ENCODE results near the gene FOXP1.

The FOXP1 gene

GRCh38 chr3:71066849-71067261, 516.7 kb downstream of the FOXP1 start:
- H3K9me2 ChIP-seq (replicated peaks; ENCODE audit: insufficient read depth, low read length), result no peaks in the 10 kb centered on the region
- H3K9ac ChIP-seq (ENCODE audit: low read length), result no peak overlapping the region
- H3K27me3 ChIP-seq (ENCODE audit: low read length), result no peaks in the 10 kb centered on the region
- peaks cover 17% of the 10 kb centered on the region; the same call in 1 of the 2 replicates for H4K20me1 ChIP-seq (ENCODE audit: low read depth, low read length)
- H3K4me3 ChIP-seq (ENCODE audit: insufficient read depth, low read length, poor library complexity, severe bottlenecking), result no peak overlapping the region
- H3F3A ChIP-seq (ENCODE audit: insufficient read depth), result no peaks in the 10 kb centered on the region
- no peaks in the 10 kb centered on the region for H3K36me3 ChIP-seq (ENCODE audit: low read length)
- no peaks in the 10 kb centered on the region for H3K9me3 ChIP-seq (ENCODE audit: insufficient read depth, low read length)
- H3K4me2 ChIP-seq (ENCODE audit: low read depth, low read length, poor library complexity, severe bottlenecking), result no peak overlapping the region
- TF ChIP-seq CTCF (IDR thresholded peaks at IDR 0.05; ENCODE audit: insufficient read depth, low read length, poor library complexity, severe bottlenecking) (no peak), EZH2phosphoT487 (conservative IDR thresholded peaks at IDR 0.05; ENCODE audit: low read length) (no peak)
- H2AFZ ChIP-seq (ENCODE audit: low read depth, low read length, severe bottlenecking), result no peak overlapping the region
- 0 out of 2 replicates have a peak, but pooled peaks cover 6% of the 10 kb centered on the region for H3K79me2 ChIP-seq (ENCODE audit: insufficient read depth, low read length)
- no peak overlapping the region for H3K27ac ChIP-seq (ENCODE audit: low read depth, low read length)

- TF ChIP-seq EZH2phosphoT487 (conservative IDR thresholded peaks at IDR 0.05; ENCODE audit: low read length) (no peak), CTCF (IDR thresholded peaks at IDR 0.05; ENCODE audit: insufficient read depth, low read length, poor library complexity, severe bottlenecking) (no peak)
- Histone ChIP-seq H3K36me3 (ENCODE audit: low read length) (no peaks in the 10 kb centered on the region), H3F3A (ENCODE audit: insufficient read depth) (no peaks in the 10 kb centered on the region), H3K9me3 (ENCODE audit: insufficient read depth, low read length) (no peaks in the 10 kb centered on the region), H3K27me3 (ENCODE audit: low read length) (no peaks in the 10 kb centered on the region), H3K9ac (ENCODE audit: low read length) (no peak overlapping the region), H3K27ac (ENCODE audit: low read depth, low read length) (no peak overlapping the region), H2AFZ (ENCODE audit: low read depth, low read length, severe bottlenecking) (no peak overlapping the region), H3K4me2 (ENCODE audit: low read depth, low read length, poor library complexity, severe bottlenecking) (no peak overlapping the region), H3K79me2 (ENCODE audit: insufficient read depth, low read length) (0 out of 2 replicates have a peak, but pooled peaks cover 6% of the 10 kb centered on the region), H3K4me3 (ENCODE audit: insufficient read depth, low read length, poor library complexity, severe bottlenecking) (no peak overlapping the region), H3K9me2 (replicated peaks; ENCODE audit: insufficient read depth, low read length) (no peaks in the 10 kb centered on the region), H4K20me1 (ENCODE audit: low read depth, low read length) (peaks cover 17% of the 10 kb centered on the region; the same call in 1 of the 2 replicates)
Measured at GRCh38 chr3:71066356-71066755, 517.2 kb downstream of the FOXP1 start.

- no peaks in the 10 kb centered on the region for H3K9me3 ChIP-seq (ENCODE audit: insufficient read depth, low read length)
- H3K4me3 ChIP-seq (ENCODE audit: insufficient read depth, low read length, poor library complexity, severe bottlenecking), result no peak overlapping the region
- H3K9ac ChIP-seq (ENCODE audit: low read length), result no peak overlapping the region
- no peaks in the 10 kb centered on the region for H3F3A ChIP-seq (ENCODE audit: insufficient read depth)
- peak overlapping the region; percentile 54 for H3K4me2 ChIP-seq (ENCODE audit: low read depth, low read length, poor library complexity, severe bottlenecking)
- no peak for TF ChIP-seq CTCF (IDR thresholded peaks at IDR 0.05; ENCODE audit: insufficient read depth, low read length, poor library complexity, severe bottlenecking)
- TF ChIP-seq EZH2phosphoT487 (conservative IDR thresholded peaks at IDR 0.05; ENCODE audit: low read length), result no peak
- no peaks in the 10 kb centered on the region for H3K36me3 ChIP-seq (ENCODE audit: low read length)
- H3K79me2 ChIP-seq (ENCODE audit: insufficient read depth, low read length), result 0 out of 2 replicates have a peak, but pooled peaks cover 6% of the 10 kb centered on the region
- no peaks in the 10 kb centered on the region for H3K9me2 ChIP-seq (replicated peaks; ENCODE audit: insufficient read depth, low read length)
- peaks cover 20% of the 10 kb centered on the region for H4K20me1 ChIP-seq (ENCODE audit: low read depth, low read length)
- H2AFZ ChIP-seq (ENCODE audit: low read depth, low read length, severe bottlenecking), result no peak overlapping the region
- H3K27me3 ChIP-seq (ENCODE audit: low read length), result no peaks in the 10 kb centered on the region
- no peak overlapping the region for H3K27ac ChIP-seq (ENCODE audit: low read depth, low read length)
Measured at GRCh38 chr3:71065764-71066013, 517.8 kb downstream of the FOXP1 start.

Data from SU-DHL-6 (cell line).